Thoracic aorta (tissue), 2 donors: ENCODE results near the gene KLHL30. TPM values are rescaled to one million over a fixed set of nuclear protein-coding genes. Genes with fewer than 3 reads are reported as not detected.

Experiments used
- ATAC-seq: fragments of 150-250 bp; one replicate; pipeline ENCODE4 v1.8.0; 2017; ENCODE audit warnings: low read depth; ENCODE audit not compliant: insufficient number of reproducible peaks, low FRiP score
- DNase-seq: peaks from one replicate; pipeline ENCODE4 v3.0.0-alpha.2; 2020; ENCODE audit warnings: low spot score
- H3K27ac ChIP-seq, 2 donors: fragments of 200-600 bp; sonication (generic); 1 replicate in 1 of 2; 2 replicates in 1 of 2; pipeline ENCODE4 v1.5.1; 2016; ENCODE audit warnings: mild to moderate bottlenecking in 2 of 2, moderate library complexity in 2 of 2
- H3K27me3 ChIP-seq: fragments of 200-600 bp; sonication (generic); replicated peaks from 2 replicates; pipeline ENCODE4 v1.6.0; 2016; ENCODE audit warnings: mild to moderate bottlenecking; ENCODE audit not compliant: insufficient read depth
- H3K36me3 ChIP-seq: fragments of 200-600 bp; sonication (generic); one replicate; pipeline ENCODE4 v1.5.1; 2016
- H3K4me1 ChIP-seq, 2 donors: fragments of 200-600 bp; sonication (generic); 1 replicate in 1 of 2; 2 replicates in 1 of 2; pipeline versions ENCODE4 v1.5.1 to v1.6.0; 2016; ENCODE audit warnings: low read depth in 2 of 2, mild to moderate bottlenecking in 1 of 2; ENCODE audit not compliant: control insufficient read depth in 1 of 2
- H3K4me3 ChIP-seq: fragments of 200-600 bp; sonication (generic); 2 replicates; pipeline ENCODE4 v1.5.1; 2016; ENCODE audit warnings: mild to moderate bottlenecking
- H3K9me3 ChIP-seq: fragments of 200-600 bp; sonication (generic); 2 replicates; pipeline ENCODE4 v1.5.1; 2016
- CTCF ChIP-seq: fragments of 200-600 bp; sonication (generic); IDR thresholded peaks from one replicate; pipeline ENCODE4 v1.5.1; 2019; ENCODE audit warnings: antibody characterized with exemption
- total RNA-seq, 2 donors: library from RNA; depleted of rRNA; stranded (reverse); fragments of >200 nt; gene quantifications; one replicate each; pipeline versions ENCODE4 v1.1.0 to v1.2.3, GENCODE V29; 2016

Gene KLHL30
- total RNA-seq, 2 donors from 2014 or later, result 18.3 to 33.4 TPM

- ATAC-seq (no peak), DNase-seq (no peak)
- peaks cover 0 to 32% of the 10 kb centered on the region in 2 donors for H3K4me1 ChIP-seq
- H3K9me3 ChIP-seq, result no peaks in the 10 kb centered on the region
- no peaks in the 10 kb centered on the region for H3K36me3 ChIP-seq
- no peaks in the 10 kb centered on the region for H3K27me3 ChIP-seq
- H3K27ac ChIP-seq, result no peak overlapping the region
- TF ChIP-seq CTCF, result no peak
- peak overlapping the region; percentile 60 for H3K4me3 ChIP-seq
Observed at GRCh38 chr2:238162846-238163441, 24.5 kb downstream of the KLHL30 start.

GRCh38 chr2:238163481-238164198, 25.2 kb downstream of the KLHL30 start:
- Histone ChIP-seq H3K4me3 (peak overlapping the region; percentile 60), H3K9me3 (no peaks in the 10 kb centered on the region), H3K4me1 (peaks cover 0 to 34% of the 10 kb centered on the region in 2 donors), H3K27me3 (no peaks in the 10 kb centered on the region), H3K27ac (no peak overlapping the region), H3K36me3 (no peaks in the 10 kb centered on the region)
- no peak for ATAC-seq
- DNase-seq, result no peak
- TF ChIP-seq CTCF, result no peak

- H3K36me3 ChIP-seq, result no peaks in the 10 kb centered on the region
- no peaks in the 10 kb centered on the region for H3K27me3 ChIP-seq
- no peak for ATAC-seq
- no peaks in the 10 kb centered on the region for H3K9me3 ChIP-seq
- H3K27ac ChIP-seq, result no peak overlapping the region
- DNase-seq, result no peak
- TF ChIP-seq CTCF, result no peak
- H3K4me3 ChIP-seq, result no peak overlapping the region
- H3K4me1 ChIP-seq, result peaks cover 6 to 41% of the 10 kb centered on the region in 2 donors
Observed at GRCh38 chr2:238164906-238165287, 26.4 kb downstream of the KLHL30 start.

GRCh38 chr2:238165288-238165921, 26.9 kb downstream of the KLHL30 start:
- Histone ChIP-seq H3K4me1 (peaks cover 11 to 47% of the 10 kb centered on the region in 2 donors), H3K36me3 (no peaks in the 10 kb centered on the region), H3K9me3 (no peaks in the 10 kb centered on the region), H3K27me3 (no peaks in the 10 kb centered on the region), H3K4me3 (no peak overlapping the region), H3K27ac (no peak overlapping the region)
- no peak for DNase-seq
- no peak for ATAC-seq
- no peak for TF ChIP-seq CTCF
